Measurements from ENCODE around the gene IL20. TPM values are rescaled to one million over a fixed set of nuclear protein-coding genes. Genes with fewer than 3 reads are reported as not detected.
"Not testable (repeated sequence)": the region's sequence is repeated elsewhere in the genome, so short reads cannot be mapped to it uniquely, and the experiment has no call there.

The IL20 gene
- total RNA-seq, 1 donor from 2014 or later = not detected

GRCh38 chr1:206842854-206843253, 22.6 kb upstream of the IL20 start:
- no peak for DNase-seq (ENCODE audit: low spot score)

GRCh38 chr1:206843626-206844025, 21.8 kb upstream of the IL20 start:
- no peak for DNase-seq (ENCODE audit: low spot score)

GRCh38 chr1:206846487-206846886, 18.9 kb upstream of the IL20 start:
- no peak for DNase-seq (ENCODE audit: low spot score)

GRCh38 chr1:206847337-206847834, 18.0 kb upstream of the IL20 start:
- no peak for DNase-seq (ENCODE audit: low spot score)

GRCh38 chr1:206847946-206848345, 17.5 kb upstream of the IL20 start:
- no peak for DNase-seq (ENCODE audit: low spot score)

- DNase-seq (ENCODE audit: low spot score) = no peak
Observed at GRCh38 chr1:206850401-206850800, 15.0 kb upstream of the IL20 start.

- DNase-seq (ENCODE audit: low spot score) = no peak
Observed at GRCh38 chr1:206851341-206852010, 13.9 kb upstream of the IL20 start.

- DNase-seq (ENCODE audit: low spot score) = not testable (repeated sequence)
Observed at GRCh38 chr1:206852662-206853061, 12.8 kb upstream of the IL20 start.

GRCh38 chr1:206853696-206854095, 11.7 kb upstream of the IL20 start:
- not testable (repeated sequence) for DNase-seq (ENCODE audit: low spot score)

- no peak for DNase-seq (ENCODE audit: low spot score)
Observed at GRCh38 chr1:206854401-206855129, 10.9 kb upstream of the IL20 start.

- no peak for DNase-seq (ENCODE audit: low spot score)
Observed at GRCh38 chr1:206855859-206856258, 9.6 kb upstream of the IL20 start.

GRCh38 chr1:206856674-206857464, 8.6 kb upstream of the IL20 start:
- no peak for DNase-seq (ENCODE audit: low spot score)

- no peak for DNase-seq (ENCODE audit: low spot score)
Observed at GRCh38 chr1:206859082-206859521, 6.3 kb upstream of the IL20 start.

- no peak for DNase-seq (ENCODE audit: low spot score)
Observed at GRCh38 chr1:206860165-206860564, 5.3 kb upstream of the IL20 start.

GRCh38 chr1:206863266-206863665, 2.2 kb upstream of the IL20 start:
- no peak for DNase-seq (ENCODE audit: low spot score)

- no peak for DNase-seq (ENCODE audit: low spot score)
Observed at GRCh38 chr1:206866062-206866461, 639 bp downstream of the IL20 start.

- no peak for DNase-seq (ENCODE audit: low spot score)
Observed at GRCh38 chr1:206867239-206867638, 1.8 kb downstream of the IL20 start.

- DNase-seq (ENCODE audit: low spot score) = no peak
Observed at GRCh38 chr1:206867716-206868115, 2.3 kb downstream of the IL20 start.

- DNase-seq (ENCODE audit: low spot score) = no peak
Observed at GRCh38 chr1:206868264-206868663, 2.8 kb downstream of the IL20 start.

GRCh38 chr1:206872139-206872538, 6.7 kb downstream of the IL20 start:
- DNase-seq (ENCODE audit: low spot score) = no peak

GRCh38 chr1:206873603-206874188, 8.3 kb downstream of the IL20 start:
- DNase-seq (ENCODE audit: low spot score) = no peak
